ENCODE measurements around the gene FAM83D. TPM values are rescaled to one million over a fixed set of nuclear protein-coding genes. Genes with fewer than 3 reads are reported as not detected.

Gene FAM83D
- total RNA-seq, 1 donor from 2014 or later = 1.7 TPM

- peak; percentile 65 for DNase-seq
Observed at GRCh38 chr20:38894091-38894847, 31.9 kb upstream of the FAM83D start.

- no peak for DNase-seq
Observed at GRCh38 chr20:38895098-38895949, 30.9 kb upstream of the FAM83D start.

DNA sequence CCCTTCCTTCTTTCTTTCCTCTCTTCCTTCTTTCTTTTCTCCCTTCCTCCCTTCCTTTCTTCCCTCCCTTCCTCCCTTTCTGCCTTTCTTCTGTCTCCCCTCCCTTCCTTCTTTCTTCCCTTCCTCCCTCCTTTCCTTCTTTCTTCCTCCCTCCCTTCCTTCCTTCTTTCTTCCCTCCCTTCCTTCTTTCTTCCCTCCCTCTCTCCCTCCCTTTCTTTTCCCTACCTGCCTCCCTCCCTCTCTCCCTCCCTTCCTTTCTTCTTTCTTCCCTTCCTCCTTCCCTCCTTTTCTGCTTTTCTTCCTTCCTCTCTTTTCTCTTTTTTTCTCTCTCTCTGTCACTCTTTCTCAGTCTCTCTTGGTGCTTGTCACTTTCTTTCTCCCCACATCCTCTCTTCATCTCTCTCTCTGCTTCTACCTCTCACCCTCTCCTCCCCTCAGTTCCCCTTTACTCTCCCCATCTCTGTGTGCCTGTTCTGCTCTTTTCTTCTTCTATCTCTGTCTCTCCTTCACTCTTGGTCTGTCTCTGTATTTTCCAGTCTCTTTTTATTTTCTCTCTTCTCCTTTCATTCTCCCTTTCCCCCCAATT lies 30.1 kb upstream of the FAM83D start:
- DNase-seq = no peak

DNA sequence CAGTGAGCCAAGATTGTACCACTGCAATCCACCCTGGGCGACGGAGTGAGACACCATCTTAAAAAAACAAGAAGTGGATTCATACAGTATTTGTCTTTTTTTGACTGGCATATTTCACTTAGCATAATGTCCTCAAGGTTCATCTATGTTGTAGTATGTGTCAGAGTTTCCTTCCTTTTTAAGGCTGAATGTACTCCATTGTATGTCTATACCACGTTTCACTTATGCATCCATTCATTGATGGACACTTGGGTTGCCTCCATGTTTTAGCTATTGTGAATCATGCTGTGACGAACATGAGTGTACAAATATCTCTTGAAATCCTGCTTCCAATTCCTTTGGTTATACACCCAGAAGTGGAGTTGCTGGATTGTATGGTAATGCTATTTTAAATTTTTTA lies 28.9 kb upstream of the FAM83D start:
- DNase-seq = no peak

- no peak for DNase-seq
Observed at GRCh38 chr20:38900606-38901005, 25.6 kb upstream of the FAM83D start.

GRCh38 chr20:38902601-38903000 lies 23.6 kb upstream of the FAM83D start:
- DNase-seq = no peak

DNA sequence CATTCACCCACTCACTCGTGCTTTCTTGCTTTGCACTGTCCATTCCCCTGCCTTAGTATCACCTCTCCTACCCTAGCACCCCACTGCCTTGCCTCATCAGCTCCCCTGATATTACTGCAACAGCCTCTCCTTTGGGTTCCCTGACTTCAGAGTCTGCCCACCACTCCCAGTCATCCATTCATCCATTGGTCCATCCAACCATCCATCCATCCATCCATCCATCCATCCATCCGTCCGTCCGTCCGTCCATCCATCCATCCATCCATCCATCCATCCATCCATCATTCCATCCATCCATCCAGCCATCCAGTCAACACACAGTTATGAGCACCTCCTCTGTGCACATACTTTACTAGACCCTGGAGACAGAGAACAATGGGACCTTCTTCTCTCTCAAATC lies 22.9 kb upstream of the FAM83D start:
- no peak for DNase-seq

GRCh38 chr20:38905375-38905774 lies 20.8 kb upstream of the FAM83D start:
- DNase-seq = no peak

DNA sequence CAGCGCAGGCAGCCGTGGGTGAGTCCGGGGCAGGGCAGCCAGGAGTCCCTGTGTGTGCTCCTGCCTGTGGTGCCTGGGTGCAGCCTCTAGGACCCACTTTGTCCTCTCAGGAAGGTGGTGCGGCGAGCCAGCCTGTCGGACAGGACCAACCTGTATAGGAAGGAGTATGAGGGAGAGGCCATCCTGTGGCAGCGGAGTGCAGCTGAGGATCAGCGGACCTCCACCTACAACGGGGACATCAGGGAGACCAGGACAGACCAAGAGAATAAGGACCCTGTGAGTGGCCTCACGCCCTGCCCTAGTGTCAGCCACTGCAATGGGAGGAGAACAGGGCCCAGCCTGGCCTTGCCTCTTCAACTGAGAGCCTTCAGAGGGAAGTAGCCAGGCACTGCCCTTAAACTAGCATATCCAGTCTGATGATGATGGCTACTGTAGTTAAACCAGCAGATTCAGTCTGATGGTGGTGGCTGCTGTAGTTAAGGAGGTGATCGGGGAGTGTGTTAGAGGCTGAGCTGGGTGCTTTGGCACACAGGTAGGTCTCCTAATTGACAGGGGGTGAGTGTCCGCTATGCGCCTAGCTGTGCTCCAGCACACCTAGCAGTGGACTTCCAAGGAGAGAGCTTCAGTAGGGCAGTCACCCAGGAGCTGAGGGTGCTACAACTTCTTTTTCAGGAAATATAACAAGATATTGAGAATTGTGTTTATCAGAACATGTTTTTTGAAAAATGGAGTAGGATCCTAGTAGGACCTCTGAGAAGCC lies 18.1 kb upstream of the FAM83D start:
- DNase-seq = no peak

GRCh38 chr20:38915355-38915754 lies 10.9 kb upstream of the FAM83D start:
- no peak for DNase-seq

DNA sequence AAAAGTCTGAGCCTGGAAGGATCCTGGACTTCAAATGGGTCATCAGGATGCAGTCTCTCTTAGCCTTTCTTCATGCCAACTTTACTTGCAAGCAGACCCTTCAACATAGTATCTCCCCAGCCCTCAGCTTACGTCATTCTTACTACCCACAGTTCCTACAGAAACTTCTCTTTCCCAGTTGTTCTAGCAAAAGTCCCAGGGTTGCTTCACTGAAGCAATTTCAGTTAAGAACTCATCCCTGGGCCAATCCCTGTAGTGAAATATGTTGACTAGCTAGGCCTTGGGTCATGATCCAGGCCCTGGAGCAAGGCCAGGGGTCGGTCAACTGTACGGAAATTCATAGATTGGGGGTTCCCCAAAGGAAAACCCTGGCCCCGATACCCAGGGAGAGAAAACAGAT lies 8.6 kb upstream of the FAM83D start:
- no peak for DNase-seq

- DNase-seq = no peak
Observed at GRCh38 chr20:38918172-38918571, 8.0 kb upstream of the FAM83D start.

DNA sequence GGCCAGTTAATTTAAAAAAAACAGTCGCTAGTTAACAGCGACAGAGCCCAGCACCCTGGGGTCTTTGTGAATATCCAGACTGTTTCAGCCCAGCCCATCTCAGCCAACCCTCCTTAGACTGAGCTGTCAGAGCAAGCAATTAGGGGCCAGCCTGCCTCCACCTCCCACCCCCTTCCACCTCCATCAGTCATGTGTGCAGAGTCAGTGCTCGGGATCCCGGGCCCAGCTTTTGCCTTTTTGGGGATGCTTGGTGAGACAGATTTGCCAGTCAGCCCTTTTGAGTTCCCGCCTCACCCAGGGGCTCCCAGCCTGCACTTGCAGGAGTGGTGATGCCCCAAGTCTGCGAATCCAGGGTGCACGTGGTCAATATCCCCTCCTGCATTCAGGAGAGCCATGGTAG lies 6.5 kb upstream of the FAM83D start:
- no peak for DNase-seq

- no peak for DNase-seq
Observed at GRCh38 chr20:38920411-38920810, 5.8 kb upstream of the FAM83D start.

- no peak for DNase-seq
Observed at GRCh38 chr20:38920851-38921250, 5.4 kb upstream of the FAM83D start.

DNA sequence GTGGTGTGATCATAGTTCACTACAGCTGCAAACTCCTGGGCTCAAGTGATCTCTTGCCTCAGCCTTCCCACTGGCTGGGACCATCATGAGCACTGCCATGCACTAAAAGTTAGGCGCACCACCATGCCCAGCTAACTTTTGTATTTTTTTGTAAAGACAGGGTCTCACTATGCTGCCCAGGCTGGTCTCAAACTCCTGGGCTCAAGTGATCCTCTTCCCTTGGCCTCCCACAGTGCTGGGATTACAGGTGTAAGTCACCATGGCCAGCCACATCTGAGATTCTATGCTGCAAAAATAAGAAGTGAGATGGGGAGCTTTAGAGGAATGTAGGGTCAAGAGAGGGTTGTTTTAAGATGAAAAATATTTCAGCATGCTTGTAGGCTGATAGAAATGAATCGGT lies 1.5 kb upstream of the FAM83D start:
- no peak for DNase-seq

GRCh38 chr20:38926934-38927616 lies 858 bp downstream of the FAM83D start:
- DNase-seq = no peak

GRCh38 chr20:38927902-38928578 lies 1.8 kb downstream of the FAM83D start:
- no peak for DNase-seq

GRCh38 chr20:38930242-38930569 lies 4.0 kb downstream of the FAM83D start:
- no peak for DNase-seq

DNA sequence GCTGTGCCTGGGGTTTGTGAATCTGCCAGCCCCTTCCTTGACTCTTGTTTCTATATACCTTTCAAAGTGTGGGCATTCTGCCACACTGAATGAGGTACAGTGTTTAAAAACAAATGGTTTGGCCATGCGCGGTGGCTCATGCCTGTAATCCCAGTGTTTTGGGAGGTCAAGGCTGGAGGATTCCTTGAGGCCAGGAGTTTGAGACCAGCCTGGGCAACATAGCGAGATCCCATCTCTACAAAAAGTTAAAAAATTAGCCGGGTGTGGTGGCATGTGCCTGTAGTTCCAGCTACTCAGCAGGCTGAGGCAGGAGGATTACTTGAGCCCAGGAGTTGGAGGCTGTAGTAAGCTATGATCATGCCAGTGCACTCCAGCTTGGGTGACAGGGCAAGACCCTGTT lies 5.8 kb downstream of the FAM83D start:
- DNase-seq = no peak

DNA sequence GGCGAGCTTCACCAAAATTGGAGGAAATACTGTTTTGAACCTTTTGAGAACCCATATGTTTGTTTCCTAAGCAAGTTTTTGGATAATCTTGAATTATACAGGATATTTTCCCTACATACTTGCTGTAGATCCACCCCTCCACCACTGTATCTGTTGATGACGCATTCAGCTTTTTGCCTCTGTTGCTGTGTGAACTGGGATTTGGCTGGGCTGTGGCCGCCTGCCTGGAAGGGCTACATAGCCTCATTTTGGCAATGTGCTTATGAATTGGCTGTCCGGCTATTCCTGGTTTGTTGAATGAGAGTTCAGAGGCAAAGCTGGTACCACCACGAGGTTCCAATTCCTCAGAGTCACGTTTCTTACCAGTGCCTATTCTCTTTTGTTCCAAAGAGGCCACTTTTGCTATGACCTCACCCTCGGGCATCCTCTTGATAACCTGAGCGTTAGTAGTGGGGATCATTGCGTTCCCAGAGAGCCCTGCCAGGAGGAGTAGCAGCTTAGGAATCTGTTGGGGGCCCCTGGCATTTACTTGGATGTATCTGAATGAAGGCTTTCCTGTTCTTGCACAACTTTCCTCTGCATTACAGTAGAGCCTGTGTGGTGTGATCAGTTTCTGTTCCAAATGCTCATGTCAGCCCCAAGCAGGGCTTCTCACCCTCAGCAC lies 6.4 kb downstream of the FAM83D start:
- no peak for DNase-seq
